ENCODE measurements around the gene MYO1E. TPM values are rescaled to one million over a fixed set of nuclear protein-coding genes. Genes with fewer than 3 reads are reported as not detected.

The MYO1E gene
- 10 to 100 TPM in 1 of 5 donors, 1 to 10 TPM in 4; 1.3 to 11.7 (median 4.3) TPM for total RNA-seq
- total RNA-seq (2013), result 2.3 TPM
- total RNA-seq, result 0.14 to 25.4 (median 1.5) reads per million in 29 experiments

- Histone ChIP-seq H3K27me3 (replicated peaks in 1 of 2; ENCODE audit: control insufficient read depth in 2 of 2, extremely low read depth in 1 of 2, insufficient read depth in 2 of 2, low read length in 1 of 2) (peaks cover 7 to 42% of the 10 kb centered on the region in 2 experiments), H3K36me3 (ENCODE audit: control insufficient read depth in 2 of 2, extremely low read depth in 1 of 2, insufficient read depth in 1 of 2, low read length in 1 of 2) (no peaks in the 10 kb centered on the region), H3K9me3 (no peaks in the 10 kb centered on the region), H3K4me3 (ENCODE audit: control insufficient read depth in 1 of 2, extremely low read depth in 1 of 2, low read length in 1 of 2) (peak within 1 kb of the TSS; percentile 54 to 77), H3K27ac (ENCODE audit: low read length) (no peak within 1 kb of the TSS), H3K4me1 (ENCODE audit: control insufficient read depth in 1 of 2, extremely low read depth in 1 of 2, insufficient read depth in 2 of 2, low read length in 2 of 2) (peaks cover 0 to 16% of the 10 kb centered on the region in 2 experiments)
- CTCF ChIA-PET, result interaction anchor here in 1 of 2 donors (0.7 kb wide), 1 partner anchor 12 kb away, joined by 3 read pairs; no protein-coding TSS in a partner anchor
- Mint-ChIP-seq H3K9me3 (no peaks in the 10 kb centered on the region), H3K4me1 (peaks cover 15 to 23% (median 21%) of the 10 kb centered on the region in 3 donors), H3K27ac (no peak within 1 kb of the TSS), H3K36me3 (no peaks in the 10 kb centered on the region), H3K27me3 (peaks cover 52 to 54% of the 10 kb centered on the region in 2 donors), H3K4me3 (peak within 1 kb of the TSS; percentile 82 to 86 (median 83))
- peak; percentile 33 to 66 (median 46) for ATAC-seq (replicated peaks in 1 of 4)
- POLR2A ChIA-PET, result no interaction called here
- DNase-seq, result peak in 13 of 35 experiments; percentile 0 to 20 (median 4)
- WGBS (ENCODE audit: insufficient coverage), result 1% methylated on average over 69 of the region's 74 CpGs
Observed at GRCh38 chr15:59372352-59373211, at the start of gene MYO1E. Gene MYO1E (minus strand): TSS chr15:59372871. CDS start chr15:59372500, 371 bp downstream.

- POLR2A ChIA-PET, result no interaction called here
- no peak overlapping the region for H3K4me3 ChIP-seq (ENCODE audit: control insufficient read depth in 1 of 2, extremely low read depth in 1 of 2, low read length in 1 of 2)
- CTCF ChIA-PET, result no interaction called here
- H3K27me3 ChIP-seq (replicated peaks in 1 of 2; ENCODE audit: control insufficient read depth in 2 of 2, extremely low read depth in 1 of 2, insufficient read depth in 2 of 2, low read length in 1 of 2), result peaks cover 4 to 6% of the 10 kb centered on the region in 2 experiments
- peaks cover 0 to 10% (median 6%) of the 10 kb centered on the region in 3 donors for H3K4me1 Mint-ChIP-seq
- H3K9me3 ChIP-seq, result no peaks in the 10 kb centered on the region
- no peak overlapping the region for H3K4me3 Mint-ChIP-seq
- no peak overlapping the region for H3K27ac ChIP-seq (ENCODE audit: low read length)
- H3K9me3 Mint-ChIP-seq, result no peaks in the 10 kb centered on the region
- H3K36me3 ChIP-seq (ENCODE audit: control insufficient read depth in 2 of 2, extremely low read depth in 1 of 2, insufficient read depth in 1 of 2, low read length in 1 of 2), result peaks cover 0 to 4% of the 10 kb centered on the region in 2 donors
- WGBS (ENCODE audit: insufficient coverage), result 64% methylated on average over 7 of the region's 16 CpGs
- peaks cover 0 to 5% of the 10 kb centered on the region in 2 experiments for H3K4me1 ChIP-seq (ENCODE audit: control insufficient read depth in 1 of 2, extremely low read depth in 1 of 2, insufficient read depth in 2 of 2, low read length in 2 of 2)
- H3K27me3 Mint-ChIP-seq, result peaks cover 20 to 24% of the 10 kb centered on the region in 2 donors
- DNase-seq (no peak), ATAC-seq (replicated peaks in 1 of 4) (no peak)
- no peaks in the 10 kb centered on the region for H3K36me3 Mint-ChIP-seq
- H3K27ac Mint-ChIP-seq, result no peak overlapping the region
Observed at GRCh38 chr15:59420986-59421618, 48.4 kb upstream of the MYO1E start.

GRCh38 chr15:59420108-59420507 is 47.4 kb upstream of the MYO1E start:
- ATAC-seq (replicated peaks in 1 of 4), result no peak

GRCh38 chr15:59419170-59419569 is 46.5 kb upstream of the MYO1E start:
- no peak overlapping the region for H3K27ac ChIP-seq (ENCODE audit: low read length)
- WGBS (ENCODE audit: insufficient coverage), result 20% methylated on average over 1 of the region's 1 CpG
- H3K4me3 ChIP-seq (ENCODE audit: control insufficient read depth in 1 of 2, extremely low read depth in 1 of 2, low read length in 1 of 2), result no peak overlapping the region
- no peak overlapping the region for H3K27ac Mint-ChIP-seq
- H3K27me3 ChIP-seq (replicated peaks in 1 of 2; ENCODE audit: control insufficient read depth in 2 of 2, extremely low read depth in 1 of 2, insufficient read depth in 2 of 2, low read length in 1 of 2), result peaks cover 3 to 4% of the 10 kb centered on the region in 2 experiments
- CTCF ChIA-PET, result no interaction called here
- peaks cover 0 to 5% of the 10 kb centered on the region in 2 experiments for H3K4me1 ChIP-seq (ENCODE audit: control insufficient read depth in 1 of 2, extremely low read depth in 1 of 2, insufficient read depth in 2 of 2, low read length in 2 of 2)
- no peaks in the 10 kb centered on the region for H3K9me3 Mint-ChIP-seq
- POLR2A ChIA-PET, result no interaction called here
- no peaks in the 10 kb centered on the region for H3K9me3 ChIP-seq
- H3K4me1 Mint-ChIP-seq, result peaks cover 0 to 7% (median 6%) of the 10 kb centered on the region in 3 donors
- no peaks in the 10 kb centered on the region for H3K36me3 Mint-ChIP-seq
- DNase-seq (no peak), ATAC-seq (replicated peaks in 1 of 4) (no peak)
- H3K36me3 ChIP-seq (ENCODE audit: control insufficient read depth in 2 of 2, extremely low read depth in 1 of 2, insufficient read depth in 1 of 2, low read length in 1 of 2), result no peaks in the 10 kb centered on the region
- H3K4me3 Mint-ChIP-seq, result no peak overlapping the region
- H3K27me3 Mint-ChIP-seq, result peaks cover 15% of the 10 kb centered on the region in 2 donors

More at GRCh38 chr15:59420108-59420507, 47.4 kb upstream of the MYO1E start:
- no CpG with 5 or more reads among the region's 3 CpGs for WGBS (ENCODE audit: insufficient coverage)
- Mint-ChIP-seq H3K4me1 (peaks cover 0 to 10% (median 6%) of the 10 kb centered on the region in 3 donors), H3K9me3 (no peaks in the 10 kb centered on the region), H3K36me3 (no peaks in the 10 kb centered on the region), H3K27me3 (peaks cover 20 to 24% of the 10 kb centered on the region in 2 donors), H3K27ac (no peak overlapping the region), H3K4me3 (no peak overlapping the region)
- Histone ChIP-seq H3K4me3 (ENCODE audit: control insufficient read depth in 1 of 2, extremely low read depth in 1 of 2, low read length in 1 of 2) (no peak overlapping the region), H3K27ac (ENCODE audit: low read length) (no peak overlapping the region), H3K36me3 (ENCODE audit: control insufficient read depth in 2 of 2, extremely low read depth in 1 of 2, insufficient read depth in 1 of 2, low read length in 1 of 2) (no peaks in the 10 kb centered on the region), H3K27me3 (replicated peaks in 1 of 2; ENCODE audit: control insufficient read depth in 2 of 2, extremely low read depth in 1 of 2, insufficient read depth in 2 of 2, low read length in 1 of 2) (peaks cover 3 to 4% of the 10 kb centered on the region in 2 experiments), H3K4me1 (ENCODE audit: control insufficient read depth in 1 of 2, extremely low read depth in 1 of 2, insufficient read depth in 2 of 2, low read length in 2 of 2) (peaks cover 0 to 5% of the 10 kb centered on the region in 2 experiments), H3K9me3 (no peaks in the 10 kb centered on the region)
- DNase-seq, result no peak
- ChIA-PET CTCF (no interaction called here), POLR2A (no interaction called here)

GRCh38 chr15:59416816-59417215 is 44.1 kb upstream of the MYO1E start:
- Histone ChIP-seq H3K4me3 (ENCODE audit: control insufficient read depth in 1 of 2, extremely low read depth in 1 of 2, low read length in 1 of 2) (no peak overlapping the region), H3K27ac (ENCODE audit: low read length) (no peak overlapping the region), H3K36me3 (ENCODE audit: control insufficient read depth in 2 of 2, extremely low read depth in 1 of 2, insufficient read depth in 1 of 2, low read length in 1 of 2) (no peaks in the 10 kb centered on the region), H3K9me3 (no peaks in the 10 kb centered on the region), H3K27me3 (replicated peaks in 1 of 2; ENCODE audit: control insufficient read depth in 2 of 2, extremely low read depth in 1 of 2, insufficient read depth in 2 of 2, low read length in 1 of 2) (peaks cover 2 to 3% of the 10 kb centered on the region in 2 experiments), H3K4me1 (ENCODE audit: control insufficient read depth in 1 of 2, extremely low read depth in 1 of 2, insufficient read depth in 2 of 2, low read length in 2 of 2) (peaks cover 0 to 18% of the 10 kb centered on the region in 2 experiments)
- ChIA-PET POLR2A (interaction anchor here in 1 of 2 donors (0.7 kb wide), 1 partner anchor 136 kb away, joined by 3 read pairs; no protein-coding TSS in a partner anchor), CTCF (no interaction called here)
- no peaks in the 10 kb centered on the region for H3K36me3 Mint-ChIP-seq
- no peak overlapping the region for H3K4me3 Mint-ChIP-seq
- DNase-seq, result no peak
- peaks cover 11 to 25% (median 19%) of the 10 kb centered on the region in 3 donors for H3K4me1 Mint-ChIP-seq
- peaks cover 5 to 9% of the 10 kb centered on the region in 2 donors for H3K27me3 Mint-ChIP-seq
- no peak for ATAC-seq (replicated peaks in 1 of 4)
- H3K9me3 Mint-ChIP-seq, result no peaks in the 10 kb centered on the region
- 79% methylated on average over 4 of the region's 4 CpGs for WGBS (ENCODE audit: insufficient coverage)
- H3K27ac Mint-ChIP-seq, result no peak overlapping the region

- H3K4me3 ChIP-seq (ENCODE audit: control insufficient read depth in 1 of 2, extremely low read depth in 1 of 2, low read length in 1 of 2), result no peak overlapping the region
- peaks cover 23 to 34% (median 24%) of the 10 kb centered on the region in 3 donors for H3K4me1 Mint-ChIP-seq
- ChIA-PET POLR2A (no interaction called here), CTCF (no interaction called here)
- no peaks in the 10 kb centered on the region for H3K9me3 ChIP-seq
- H3K27me3 Mint-ChIP-seq, result peaks cover 5 to 13% of the 10 kb centered on the region in 2 donors
- no peak for ATAC-seq (replicated peaks in 1 of 4)
- no CpG with 5 or more reads among the region's 2 CpGs for WGBS (ENCODE audit: insufficient coverage)
- no peaks in the 10 kb centered on the region for H3K9me3 Mint-ChIP-seq
- no peak overlapping the region for H3K27ac Mint-ChIP-seq
- H3K4me1 ChIP-seq (ENCODE audit: control insufficient read depth in 1 of 2, extremely low read depth in 1 of 2, insufficient read depth in 2 of 2, low read length in 2 of 2), result peaks cover 3 to 13% of the 10 kb centered on the region in 2 experiments
- H3K27ac ChIP-seq (ENCODE audit: low read length), result no peak overlapping the region
- no peak overlapping the region for H3K4me3 Mint-ChIP-seq
- peaks cover 0 to 3% of the 10 kb centered on the region in 2 experiments for H3K27me3 ChIP-seq (replicated peaks in 1 of 2; ENCODE audit: control insufficient read depth in 2 of 2, extremely low read depth in 1 of 2, insufficient read depth in 2 of 2, low read length in 1 of 2)
- no peak for DNase-seq
- no peaks in the 10 kb centered on the region for H3K36me3 Mint-ChIP-seq
- H3K36me3 ChIP-seq (ENCODE audit: control insufficient read depth in 2 of 2, extremely low read depth in 1 of 2, insufficient read depth in 1 of 2, low read length in 1 of 2), result no peaks in the 10 kb centered on the region
Observed at GRCh38 chr15:59413577-59413976, 40.9 kb upstream of the MYO1E start.
